Upper lobe of left lung (tissue), 4 donors: ENCODE results near the gene WFDC12.

Source experiments
- CTCF ChIP-seq, 6 experiments: fragments of 450-650 bp in 4 of 6; fragments of 200-600 bp in 2 of 6; sonication (generic) in 2 of 6; IDR thresholded peaks; one replicate each; pipeline ENCODE4 v1.5.1; 2016 to 2019; ENCODE audit warnings: antibody characterized with exemption in 6 of 6
- EP300 ChIP-seq, 4 donors: sonication (generic); formaldehyde crosslinking; IDR thresholded peaks; one replicate each; pipeline ENCODE4 v1.5.1; 2017; ENCODE audit warnings: antibody characterized with exemption in 4 of 4, control low read depth in 2 of 4
- POLR2A ChIP-seq, 4 donors: fragments of 450-650 bp; IDR thresholded peaks; one replicate each; pipeline ENCODE4 v1.5.1; 2016 to 2017; ENCODE audit warnings: antibody characterized with exemption in 4 of 4, mild to moderate bottlenecking in 2 of 4
- POLR2AphosphoS5 ChIP-seq, 2 donors: sonication (generic); formaldehyde crosslinking; IDR thresholded peaks; one replicate each; pipeline ENCODE4 v1.5.1; 2017; ENCODE audit warnings: antibody characterized with exemption in 2 of 2

GRCh38 chr20:45085867-45086266, 38.4 kb downstream of the WFDC12 start:
- TF ChIP-seq POLR2A (IDR thresholded peaks at IDR 0.05) (no peak), CTCF (IDR thresholded peaks at IDR 0.05) (no peak), POLR2AphosphoS5 (IDR thresholded peaks at IDR 0.05) (no peak), EP300 (IDR thresholded peaks at IDR 0.05) (no peak)
